ENCODE measurements around the gene SFXN3. TPM values are rescaled to one million over a fixed set of nuclear protein-coding genes. Genes with fewer than 3 reads are reported as not detected.

The SFXN3 gene
- polyA plus RNA-seq, 1 donor, result 20.3 TPM

GRCh38 chr10:101000127-101000914 lies 30.7 kb upstream of the SFXN3 start:
- peak; percentile 52 for DNase-seq

DNA sequence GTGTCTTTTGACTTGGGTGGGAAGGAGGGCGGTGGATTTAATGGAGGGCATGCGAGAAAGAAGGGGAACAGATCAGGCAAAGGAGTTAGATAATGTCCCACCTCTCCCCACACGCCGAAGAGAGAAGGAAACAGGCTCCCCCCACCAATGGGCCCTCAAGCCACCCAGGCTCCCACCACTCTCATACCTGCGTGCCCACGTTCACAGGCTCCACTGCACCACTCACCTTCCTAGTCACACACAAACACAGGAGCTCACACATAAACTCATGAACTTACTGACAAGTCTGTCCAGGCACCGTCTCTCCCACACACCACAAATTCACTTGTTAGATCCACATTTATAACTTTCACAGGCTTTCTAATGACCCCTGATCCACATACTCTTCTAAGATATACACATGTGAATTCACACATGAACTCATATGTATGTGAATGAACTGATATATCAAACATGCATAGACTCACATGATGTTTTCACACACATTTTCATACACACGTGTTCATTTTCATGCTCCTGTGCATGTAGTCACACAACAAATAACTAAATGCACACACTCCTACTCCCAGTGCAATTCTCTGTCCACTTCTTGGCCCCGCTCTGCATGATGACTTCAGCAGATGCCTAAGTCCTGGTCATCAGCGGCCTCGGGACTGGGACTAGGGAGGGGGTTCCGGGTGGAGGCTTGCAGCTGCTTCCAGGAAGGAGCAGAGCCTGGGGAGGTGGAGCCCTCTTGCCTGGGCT lies 29.9 kb upstream of the SFXN3 start:
- peak; percentile 91 for DNase-seq

DNA sequence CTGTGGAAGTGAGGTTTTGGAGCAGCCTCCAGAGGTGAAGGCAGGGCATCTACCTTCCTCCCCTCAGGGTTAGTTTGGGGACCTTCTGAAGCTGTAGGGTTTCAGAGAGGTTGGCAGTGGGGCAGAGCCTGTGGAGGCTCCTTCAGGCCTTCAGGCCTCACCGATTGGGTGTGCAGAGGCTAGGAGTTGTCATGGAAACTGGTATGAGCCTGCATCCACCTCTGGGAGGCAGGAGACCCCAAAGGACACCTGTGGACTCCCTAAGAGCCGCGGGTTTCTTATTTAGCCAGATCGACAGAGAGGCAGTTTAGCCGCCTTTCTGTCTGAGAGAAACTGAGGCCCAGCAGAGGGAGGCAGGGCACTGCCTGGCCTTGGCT lies 29.4 kb upstream of the SFXN3 start:
- DNase-seq, result no peak

GRCh38 chr10:101002456-101002855 lies 28.6 kb upstream of the SFXN3 start:
- no peak for DNase-seq

DNA sequence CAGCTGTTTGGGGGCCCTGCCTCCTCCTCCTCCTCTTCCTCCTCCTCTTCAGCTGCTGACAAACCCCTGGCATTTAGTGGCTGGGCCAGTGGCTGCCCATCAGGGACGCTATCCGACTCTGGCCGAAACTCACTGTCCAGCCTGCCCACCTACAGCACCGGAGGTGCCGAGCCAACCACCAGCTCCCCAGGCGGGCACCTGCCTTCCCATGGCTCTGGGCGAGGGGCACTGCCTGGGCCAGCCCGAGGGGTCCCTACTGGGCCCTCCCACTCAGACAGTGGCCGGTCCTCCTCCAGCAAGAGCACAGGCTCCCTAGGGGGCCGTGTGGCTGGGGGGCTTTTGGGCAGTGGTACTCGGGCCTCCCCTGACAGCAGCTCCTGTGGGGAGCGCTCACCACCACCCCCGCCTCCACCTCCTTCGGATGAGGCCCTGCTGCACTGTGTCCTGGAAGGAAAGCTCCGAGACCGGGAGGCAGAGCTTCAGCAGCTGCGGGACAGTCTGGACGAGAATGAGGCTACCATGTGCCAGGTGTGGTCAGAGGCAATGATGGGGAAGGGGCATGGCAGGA lies 27.3 kb upstream of the SFXN3 start:
- DNase-seq, result no peak

DNA sequence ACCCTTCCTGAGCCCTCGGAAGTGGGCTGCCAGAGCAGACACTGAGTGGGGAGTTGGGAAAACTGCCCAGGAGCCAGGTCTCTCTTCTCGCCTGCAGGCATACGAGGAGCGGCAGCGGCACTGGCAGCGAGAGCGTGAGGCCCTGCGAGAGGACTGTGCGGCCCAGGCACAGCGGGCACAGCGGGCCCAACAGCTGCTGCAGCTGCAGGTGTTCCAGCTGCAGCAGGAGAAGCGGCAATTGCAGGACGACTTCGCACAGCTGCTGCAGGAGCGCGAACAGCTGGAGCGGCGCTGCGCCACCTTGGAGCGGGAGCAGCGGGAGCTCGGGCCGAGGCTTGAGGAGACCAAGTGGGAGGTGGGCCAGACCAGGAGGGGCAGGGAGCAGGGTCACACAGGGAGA lies 25.7 kb upstream of the SFXN3 start:
- DNase-seq, result no peak

- no peak for DNase-seq
Observed at GRCh38 chr10:101005869-101006567, 25.0 kb upstream of the SFXN3 start.

DNA sequence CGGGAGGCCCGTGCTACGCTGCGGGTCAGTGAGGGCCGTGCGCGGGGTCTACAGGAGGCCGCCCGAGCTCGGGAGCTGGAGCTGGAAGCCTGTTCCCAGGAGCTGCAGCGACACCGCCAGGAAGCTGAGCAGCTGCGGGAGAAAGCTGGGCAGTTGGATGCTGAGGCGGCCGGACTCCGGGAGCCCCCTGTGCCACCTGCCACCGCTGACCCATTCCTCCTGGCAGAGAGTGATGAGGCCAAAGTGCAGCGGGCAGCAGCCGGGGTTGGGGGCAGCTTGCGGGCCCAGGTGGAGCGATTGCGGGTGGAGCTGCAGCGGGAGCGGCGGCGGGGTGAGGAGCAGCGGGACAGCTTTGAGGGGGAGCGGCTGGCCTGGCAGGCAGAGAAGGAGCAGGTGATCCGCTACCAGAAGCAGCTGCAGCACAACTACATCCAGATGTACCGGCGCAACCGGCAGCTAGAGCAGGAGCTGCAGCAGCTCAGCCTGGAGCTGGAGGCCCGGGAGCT lies 24.4 kb upstream of the SFXN3 start:
- DNase-seq, result peak; percentile 64

GRCh38 chr10:101007099-101007711 lies 23.8 kb upstream of the SFXN3 start:
- no peak for DNase-seq

DNA sequence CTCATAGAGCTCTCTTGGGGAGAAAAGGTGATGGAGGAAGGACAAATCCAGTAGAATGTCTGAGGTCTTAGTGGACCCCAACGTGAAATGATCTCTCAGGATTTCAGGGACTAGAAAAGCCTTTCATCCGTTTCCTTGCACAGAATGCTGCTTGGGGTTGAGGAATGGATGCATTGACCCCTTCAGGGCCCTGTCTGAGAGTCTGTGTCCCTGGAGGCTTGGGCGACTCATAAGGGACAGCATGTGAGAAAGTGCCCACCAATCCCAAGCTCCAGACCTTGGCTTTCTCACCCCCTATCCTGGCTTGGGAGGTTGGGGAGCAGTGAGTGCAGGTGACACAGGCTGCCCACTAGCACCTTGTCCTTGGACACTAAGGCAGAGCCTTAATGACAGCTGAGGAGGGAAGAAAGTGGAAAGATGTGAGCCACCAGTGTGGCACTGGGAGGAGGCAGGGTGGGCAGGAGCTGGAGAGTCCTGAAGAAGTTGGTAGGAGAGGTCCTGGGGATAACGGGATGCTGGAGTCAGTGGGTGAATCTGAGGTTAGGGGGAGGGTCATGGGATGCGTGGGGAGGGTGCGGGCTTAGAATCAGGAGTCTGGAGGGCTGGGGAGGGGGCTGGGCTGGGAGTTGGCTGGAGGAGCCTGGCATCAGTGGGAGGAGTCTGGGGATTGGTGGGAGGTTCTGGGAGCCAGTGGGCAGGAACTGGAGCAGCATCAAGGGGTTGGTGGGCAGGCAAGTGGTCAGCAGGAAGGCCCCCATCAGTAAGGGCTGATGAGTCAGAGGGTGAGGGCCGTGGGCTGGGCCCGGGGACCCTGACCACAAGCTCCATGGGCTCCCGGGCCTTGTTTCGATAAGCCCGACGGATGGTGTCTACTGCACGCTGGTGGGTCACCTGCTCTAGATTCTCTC lies 22.9 kb upstream of the SFXN3 start:
- no peak for DNase-seq

DNA sequence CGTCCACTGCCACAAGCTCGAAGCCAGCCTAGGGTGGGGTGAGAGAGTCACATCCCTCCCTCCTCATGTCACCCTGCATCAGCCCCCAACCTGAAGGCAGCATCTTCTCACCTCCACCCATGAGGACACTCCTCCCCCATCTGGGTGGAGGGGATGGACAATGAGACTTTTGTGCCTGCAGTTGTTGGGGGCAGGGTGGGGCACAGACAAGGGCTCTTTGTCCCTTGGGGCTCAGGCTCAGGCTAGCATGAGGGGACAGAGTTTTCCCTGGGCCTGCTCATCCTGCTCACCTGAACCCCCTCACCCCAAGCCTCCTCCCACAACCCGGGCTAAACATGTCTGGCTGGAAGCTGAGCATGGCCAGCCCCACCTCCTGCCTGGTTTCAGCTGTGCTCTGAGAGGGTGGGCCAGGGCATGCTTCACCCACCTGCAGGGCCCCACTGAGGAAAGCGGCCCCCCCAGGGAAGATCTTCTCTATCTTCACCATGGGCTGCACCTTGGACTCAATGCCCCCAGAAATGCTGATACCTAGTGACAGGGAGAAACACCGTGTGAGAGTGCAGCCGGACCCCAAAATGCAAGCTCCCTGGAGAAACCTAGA lies 22.1 kb upstream of the SFXN3 start:
- no peak for DNase-seq

DNA sequence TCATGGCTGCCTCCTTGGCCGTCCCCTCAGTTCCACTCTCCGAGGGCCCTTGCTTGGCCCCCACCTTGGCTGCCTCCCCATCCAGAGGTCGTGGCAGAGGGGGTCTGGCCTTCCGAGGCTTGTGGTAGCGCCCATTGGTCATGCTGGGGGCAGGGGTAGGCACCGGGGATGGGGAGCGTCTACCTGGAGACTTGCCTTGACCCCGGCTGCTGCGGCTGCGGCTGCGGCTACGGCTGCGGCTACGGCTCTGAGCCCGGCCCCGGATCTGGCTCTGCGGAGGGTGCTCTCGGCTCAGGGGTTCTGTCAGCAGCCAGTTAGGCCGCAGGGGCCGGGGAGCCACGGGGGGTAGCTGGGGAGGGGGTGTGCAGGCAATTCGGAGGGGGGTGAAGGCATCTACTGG lies 20.7 kb upstream of the SFXN3 start:
- DNase-seq, result no peak

GRCh38 chr10:101011517-101012423 lies 19.3 kb upstream of the SFXN3 start:
- no peak for DNase-seq

- DNase-seq, result peak; percentile 78
Observed at GRCh38 chr10:101012525-101013364, 18.3 kb upstream of the SFXN3 start.

GRCh38 chr10:101013365-101013825 lies 17.6 kb upstream of the SFXN3 start:
- DNase-seq, result no peak

GRCh38 chr10:101014230-101014884 lies 16.7 kb upstream of the SFXN3 start:
- DNase-seq, result peak; percentile 69

GRCh38 chr10:101014966-101015581 lies 16.0 kb upstream of the SFXN3 start:
- DNase-seq, result no peak

GRCh38 chr10:101015582-101015973 lies 15.5 kb upstream of the SFXN3 start:
- no peak for DNase-seq
